ENCODE results near the gene MACROD2.

The MACROD2 gene

GRCh38 chr20:16052456-16052855, 2057.1 kb downstream of the MACROD2 start:
- DNase-seq (ENCODE audit: low read depth in 2 of 2) = no peak

GRCh38 chr20:16054985-16055384, 2059.7 kb downstream of the MACROD2 start:
- no peak for DNase-seq (ENCODE audit: low read depth in 2 of 2)

GRCh38 chr20:16057651-16058050, 2062.3 kb downstream of the MACROD2 start:
- DNase-seq (ENCODE audit: low read depth in 2 of 2) = no peak

GRCh38 chr20:16058268-16058667, 2063.0 kb downstream of the MACROD2 start:
- DNase-seq (ENCODE audit: low read depth in 2 of 2) = no peak

GRCh38 chr20:16059841-16060240, 2064.5 kb downstream of the MACROD2 start:
- DNase-seq (ENCODE audit: low read depth in 2 of 2) = no peak

GRCh38 chr20:16061351-16061750, 2066.0 kb downstream of the MACROD2 start:
- no peak for DNase-seq (ENCODE audit: low read depth in 2 of 2)

GRCh38 chr20:16062661-16063581, 2067.6 kb downstream of the MACROD2 start:
- no peak for DNase-seq (ENCODE audit: low read depth in 2 of 2)

- DNase-seq (ENCODE audit: low read depth in 2 of 2) = no peak
Measured at GRCh38 chr20:16063881-16064280, 2068.6 kb downstream of the MACROD2 start.

- no peak for DNase-seq (ENCODE audit: low read depth in 2 of 2)
Measured at GRCh38 chr20:16064989-16065707, 2069.8 kb downstream of the MACROD2 start.

GRCh38 chr20:16066571-16066970, 2071.3 kb downstream of the MACROD2 start:
- DNase-seq (ENCODE audit: low read depth in 2 of 2) = no peak

GRCh38 chr20:16069389-16070010, 2074.2 kb downstream of the MACROD2 start:
- DNase-seq (ENCODE audit: low read depth in 2 of 2) = no peak

GRCh38 chr20:16072220-16072619, 2076.9 kb downstream of the MACROD2 start:
- DNase-seq (ENCODE audit: low read depth in 2 of 2) = no peak

- no peak for DNase-seq (ENCODE audit: low read depth in 2 of 2)
Measured at GRCh38 chr20:16078172-16078898, 2083.0 kb downstream of the MACROD2 start.

GRCh38 chr20:16081421-16081820, 2086.1 kb downstream of the MACROD2 start:
- DNase-seq (ENCODE audit: low read depth in 2 of 2) = no peak

- no peak for DNase-seq (ENCODE audit: low read depth in 2 of 2)
Measured at GRCh38 chr20:16082051-16082550, 2086.8 kb downstream of the MACROD2 start.

GRCh38 chr20:16083639-16084280, 2088.4 kb downstream of the MACROD2 start:
- DNase-seq (ENCODE audit: low read depth in 2 of 2) = no peak

- no peak for DNase-seq (ENCODE audit: low read depth in 2 of 2)
Measured at GRCh38 chr20:16095226-16095625, 2099.9 kb downstream of the MACROD2 start.

GRCh38 chr20:16096756-16097326, 2101.5 kb downstream of the MACROD2 start:
- no peak for DNase-seq (ENCODE audit: low read depth in 2 of 2)

- no peak for DNase-seq (ENCODE audit: low read depth in 2 of 2)
Measured at GRCh38 chr20:16097788-16098187, 2102.5 kb downstream of the MACROD2 start.

- no peak for DNase-seq (ENCODE audit: low read depth in 2 of 2)
Measured at GRCh38 chr20:16098890-16099639, 2103.7 kb downstream of the MACROD2 start.
